H54 (cell line): ENCODE results near the gene COL27A1.

ENCODE experiments used
- DNase-seq: peaks from one replicate; pipeline ENCODE4 v3.0.0; 2011; ENCODE audit warnings: low spot score, mixed read lengths; ENCODE audit not compliant: insufficient read length
- FAIRE-seq: peaks from 3 replicates; lab custom pipeline; 2011; peaks lifted over from hg19 to GRCh38; lab: Jason Lieb, UNC
- POLR2A ChIP-seq: IDR thresholded peaks from 2 replicates; pipeline ENCODE4 v1.6.1; 2011; ENCODE audit warnings: low read depth, mild to moderate bottlenecking, low read length

COL27A1 gene

DNA sequence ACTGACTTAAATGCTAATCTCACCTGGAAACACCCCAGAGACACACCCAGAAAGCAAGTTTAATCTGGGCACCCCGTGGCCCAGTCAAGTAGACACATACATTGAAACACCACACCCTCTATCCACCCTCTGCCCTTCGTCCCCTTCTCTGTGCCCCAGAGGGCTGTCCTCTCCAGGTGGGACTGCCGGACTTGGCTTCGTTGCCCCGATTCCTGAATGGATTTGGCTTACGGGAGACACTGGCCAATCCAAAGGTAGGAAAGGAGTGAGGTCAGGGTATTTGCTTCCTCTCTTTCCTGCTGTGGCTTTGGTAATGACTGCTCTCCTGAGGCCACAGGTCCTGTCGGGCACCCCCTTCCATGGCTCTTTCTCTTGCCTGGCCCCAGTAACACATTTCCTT is 25.2 kb upstream of the COL27A1 start:
- no peak for TF ChIP-seq POLR2A
- FAIRE-seq (no peak), DNase-seq (no peak)

DNA sequence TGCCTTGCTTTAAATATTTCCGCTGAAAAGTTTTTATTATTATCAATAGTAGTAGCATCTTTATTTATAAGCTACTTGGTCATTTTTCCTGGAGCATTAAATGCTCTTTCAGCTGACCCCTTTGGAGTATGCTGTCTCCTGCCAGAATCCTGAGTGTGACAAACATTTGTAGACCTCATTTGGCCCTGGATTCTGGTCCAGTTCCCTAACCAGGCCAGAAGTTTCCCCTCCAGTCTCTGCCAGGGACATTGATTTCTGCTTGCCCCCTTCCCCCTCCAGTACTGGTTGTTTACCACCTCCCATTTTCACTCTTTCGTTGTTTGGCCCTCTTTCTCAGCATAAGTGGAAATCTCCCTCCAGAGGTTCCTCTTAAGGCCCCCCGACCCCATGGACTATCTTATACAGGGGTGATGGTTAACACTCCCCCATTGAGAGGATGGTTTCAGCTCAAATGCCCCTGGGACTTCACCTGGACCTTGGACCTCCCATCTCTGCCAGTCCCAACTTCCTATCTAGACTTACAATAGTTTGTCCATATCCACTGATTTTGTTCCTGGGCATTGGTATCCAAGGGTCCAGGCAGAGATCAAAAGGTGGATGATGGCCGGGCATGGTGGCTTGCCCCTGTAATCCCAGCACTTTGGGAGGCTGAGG is 24.6 kb upstream of the COL27A1 start:
- TF ChIP-seq POLR2A = no peak
- DNase-seq (no peak), FAIRE-seq (no peak)

DNA sequence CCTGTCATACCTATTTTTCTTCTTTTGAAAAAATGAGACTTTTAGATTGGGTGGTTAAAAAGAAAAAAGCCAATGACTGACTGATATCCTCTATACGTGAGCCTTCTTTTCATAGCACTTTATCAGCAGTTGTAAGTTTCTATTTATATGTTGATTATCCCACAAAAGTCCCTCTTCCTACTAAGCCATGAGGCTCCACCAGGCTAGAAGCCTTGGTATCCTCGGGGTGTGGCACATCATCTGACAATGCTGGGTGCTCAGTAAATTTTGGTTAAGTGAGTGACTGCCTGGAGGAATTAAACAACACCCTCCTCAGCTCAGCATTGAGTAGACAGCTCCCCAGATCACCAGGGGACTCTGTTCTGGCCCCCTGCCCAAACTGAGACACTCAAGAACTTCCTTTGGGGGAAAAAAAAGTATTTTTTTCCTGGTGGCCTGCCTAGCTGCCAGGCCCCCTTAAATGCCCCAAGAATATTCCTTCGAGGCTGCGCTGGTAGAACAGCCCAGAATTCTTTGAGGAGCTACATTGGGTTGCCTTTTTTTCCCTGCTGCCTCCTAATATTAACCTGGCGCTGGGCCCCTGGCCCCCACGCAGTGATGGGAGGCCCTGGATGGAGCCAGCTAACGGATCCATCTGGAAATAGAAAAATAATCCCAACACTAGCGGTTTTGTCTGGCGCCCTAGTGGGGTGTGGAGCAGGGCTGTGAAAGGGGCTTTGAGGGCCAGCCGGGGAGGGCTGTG is 23.4 kb upstream of the COL27A1 start:
- DNase-seq (no peak), FAIRE-seq (no peak)
- no peak for TF ChIP-seq POLR2A

- FAIRE-seq (no peak), DNase-seq (no peak)
- TF ChIP-seq POLR2A = no peak
Measured at GRCh38 chr9:114132550-114132918, 22.8 kb upstream of the COL27A1 start.

DNA sequence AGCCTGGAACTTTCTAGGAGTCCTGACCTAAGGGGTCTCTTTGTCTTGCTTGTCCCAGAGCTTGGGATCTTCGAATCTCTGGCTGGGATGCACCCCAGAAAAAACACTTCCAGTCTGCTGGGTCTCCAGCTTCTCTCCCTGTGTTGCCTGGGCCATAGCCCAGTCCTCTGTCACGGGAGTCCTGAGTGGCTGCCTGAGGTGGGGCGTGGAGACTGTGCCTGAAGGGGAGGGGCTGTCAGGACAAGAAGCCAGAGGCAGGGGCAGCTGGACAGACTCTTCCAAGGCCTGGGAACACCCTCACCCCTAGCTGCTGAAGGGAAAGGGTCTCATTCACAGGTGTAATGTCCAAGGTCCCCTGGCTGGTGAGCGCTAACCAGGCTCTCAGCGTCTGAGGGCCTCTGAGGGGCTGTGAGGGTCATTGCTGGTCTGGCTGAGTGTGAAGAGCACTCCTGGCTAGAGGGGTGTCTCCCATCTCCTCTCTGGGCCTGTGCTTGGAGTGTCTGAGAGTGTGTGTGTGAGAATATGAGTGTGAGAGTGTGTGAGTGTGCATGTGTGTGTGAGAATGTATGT is 20.4 kb upstream of the COL27A1 start:
- DNase-seq (no peak), FAIRE-seq (no peak)
- no peak for TF ChIP-seq POLR2A

- DNase-seq = no peak
- no peak for FAIRE-seq
- no peak for TF ChIP-seq POLR2A
Measured at GRCh38 chr9:114137831-114138230, 17.5 kb upstream of the COL27A1 start.

- DNase-seq = no peak
- TF ChIP-seq POLR2A = no peak
- FAIRE-seq = no peak
Measured at GRCh38 chr9:114138552-114138971, 16.8 kb upstream of the COL27A1 start.

- DNase-seq (no peak), FAIRE-seq (no peak)
- no peak for TF ChIP-seq POLR2A
Measured at GRCh38 chr9:114139071-114139470, 16.3 kb upstream of the COL27A1 start.

DNA sequence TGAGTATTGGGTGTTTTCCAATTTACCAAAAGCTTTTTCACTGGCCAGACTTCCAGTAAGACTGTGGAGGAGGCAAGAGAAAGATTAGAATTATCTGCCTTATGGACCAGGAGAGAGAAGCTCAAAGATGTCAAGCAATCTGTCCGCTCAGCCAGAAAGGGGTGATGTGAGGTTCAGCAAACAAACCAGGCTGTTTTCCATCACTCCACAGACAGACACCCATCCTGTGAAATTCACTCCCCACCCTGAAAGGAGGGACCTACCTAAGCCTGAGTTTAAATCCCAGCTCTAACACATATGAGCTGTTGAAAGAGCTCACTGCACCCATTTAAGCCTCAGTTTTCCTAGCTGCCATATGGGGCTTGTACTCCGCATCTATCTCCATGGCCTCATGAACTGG is 14.9 kb upstream of the COL27A1 start:
- no peak for FAIRE-seq
- no peak for TF ChIP-seq POLR2A
- DNase-seq = no peak

- DNase-seq (no peak), FAIRE-seq (no peak)
- TF ChIP-seq POLR2A = no peak
Measured at GRCh38 chr9:114140850-114141249, 14.5 kb upstream of the COL27A1 start.

DNA sequence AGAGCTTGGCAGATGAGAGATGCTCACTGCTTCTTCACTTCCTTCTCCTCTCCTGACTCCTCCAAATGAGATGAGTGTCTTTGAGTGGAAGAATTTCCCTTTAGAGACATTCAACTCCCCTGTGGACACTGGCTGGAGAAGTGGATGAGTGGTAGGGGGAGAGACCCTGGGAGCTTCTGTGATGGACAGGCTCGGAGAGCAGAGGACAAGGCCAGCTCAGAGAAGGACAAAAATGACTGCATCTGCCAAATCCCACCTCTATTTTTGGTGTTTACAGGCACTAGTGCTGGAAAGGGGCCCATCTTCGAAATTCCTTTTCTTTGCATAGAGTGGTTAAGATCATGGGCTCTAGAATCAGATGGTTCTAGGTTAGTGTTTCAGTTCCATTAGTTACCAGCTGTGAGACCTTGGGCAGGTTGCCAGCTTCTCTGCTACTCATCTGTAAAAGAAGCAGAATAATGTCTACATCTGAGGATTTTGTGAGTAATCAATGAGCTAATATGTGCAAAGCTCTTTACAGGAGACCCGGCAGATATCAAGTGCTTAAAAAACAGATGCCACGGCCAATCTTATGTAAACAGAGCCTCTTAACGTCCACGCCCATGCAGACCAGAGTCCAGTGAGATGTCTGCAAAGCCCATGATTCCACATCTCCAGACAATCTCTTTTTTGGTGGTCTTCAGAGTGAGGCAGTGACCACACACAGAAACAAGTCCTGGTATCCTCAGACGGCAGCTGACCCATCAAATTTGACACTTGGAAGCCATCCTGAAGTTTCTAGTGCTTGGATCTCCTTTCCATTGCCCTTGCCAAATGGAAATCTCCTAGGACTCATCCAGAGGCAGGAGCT is 13.6 kb upstream of the COL27A1 start:
- FAIRE-seq (no peak), DNase-seq (no peak)
- TF ChIP-seq POLR2A = no peak

- FAIRE-seq (no peak), DNase-seq (no peak)
- no peak for TF ChIP-seq POLR2A
Measured at GRCh38 chr9:114143234-114143633, 12.1 kb upstream of the COL27A1 start.

- no peak for FAIRE-seq
- no peak for DNase-seq
- no peak for TF ChIP-seq POLR2A
Measured at GRCh38 chr9:114146735-114147134, 8.6 kb upstream of the COL27A1 start.

DNA sequence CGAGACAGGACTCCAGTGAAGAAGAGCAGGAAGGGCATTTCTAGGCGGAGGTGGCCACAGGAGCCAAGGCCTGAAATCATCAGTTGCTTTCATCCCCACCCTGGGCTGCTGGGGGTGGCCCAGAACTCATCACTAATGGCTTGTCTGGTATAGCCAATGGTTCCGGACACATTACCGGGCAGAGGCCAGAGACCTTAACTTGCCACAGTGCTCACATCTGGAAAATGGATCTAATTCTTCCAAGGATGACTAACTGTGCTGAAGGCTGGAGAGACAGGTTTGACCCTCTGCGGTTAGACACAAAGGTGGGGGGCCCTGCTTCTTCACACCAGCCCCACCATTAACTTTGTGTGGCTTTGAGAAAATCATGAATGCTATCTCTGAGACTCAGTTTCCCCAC is 6.2 kb upstream of the COL27A1 start:
- no peak for TF ChIP-seq POLR2A
- FAIRE-seq = no peak
- DNase-seq = no peak
